Calu3 (cell line): ENCODE measurements around the gene OR51A2. TPM values are rescaled to one million over a fixed set of nuclear protein-coding genes. Genes with fewer than 3 reads are reported as not detected.

Source experiments
- BruUV-seq: library from RNA; stranded (reverse); fragments of 400-500 nt; replicated peaks from 2 replicates; lab custom pipeline; 2021; lab: Mats Ljungman, UMichigan
- CTCF ChIA-PET: fragments of 300-600 bp; sonication (Branson Sonifier 250); formaldehyde crosslinking; loops from one replicate; lab custom pipeline; 2022; ENCODE audit warnings: antibody characterized with exemption; lab: Charles Lee
- DNase-seq: peaks from one replicate; pipeline ENCODE4 v3.0.0; 2022
- H3K27ac Mint-ChIP-seq: one replicate; pipeline ENCODE4 v1.8.0; 2022; ENCODE audit warnings: mixed read lengths; ENCODE audit not compliant: unreplicated experiment
- H3K27me3 Mint-ChIP-seq: one replicate; pipeline ENCODE4 v1.8.0; 2022; ENCODE audit warnings: mixed read lengths; ENCODE audit not compliant: unreplicated experiment
- H3K36me3 Mint-ChIP-seq: one replicate; pipeline ENCODE4 v1.8.0; 2022; ENCODE audit warnings: mild to moderate bottlenecking, moderate library complexity, mixed read lengths; ENCODE audit not compliant: insufficient read depth, unreplicated experiment
- H3K4me1 Mint-ChIP-seq: one replicate; pipeline ENCODE4 v1.8.0; 2022; ENCODE audit warnings: mild to moderate bottlenecking, low read depth, mixed read lengths; ENCODE audit not compliant: unreplicated experiment
- H3K4me3 Mint-ChIP-seq: one replicate; pipeline ENCODE4 v1.8.0; 2022; ENCODE audit warnings: mild to moderate bottlenecking, low read depth, moderate library complexity, mixed read lengths; ENCODE audit not compliant: unreplicated experiment
- H3K9me3 Mint-ChIP-seq: one replicate; pipeline ENCODE4 v1.8.0; 2022; ENCODE audit warnings: low read depth, mixed read lengths; ENCODE audit not compliant: unreplicated experiment
- CTCF ChIP-seq: fragments of 200-600 bp; IDR thresholded peaks from one replicate; pipeline ENCODE4 v1.8.0; 2022; ENCODE audit warnings: antibody characterized with exemption; ENCODE audit not compliant: unreplicated experiment
- intact Hi-C: fragments of 100-400 bp; cut with micrococcal nuclease; formaldehyde crosslinking; loops from one replicate; pipeline ENCODE4 v1.10.0; 2022; ENCODE audit not compliant: unreplicated experiment
- total RNA-seq: library from RNA; stranded (reverse); gene quantifications from 2 replicates; pipeline ENCODE4 v1.2.3, GENCODE V29; 2022

Gene OR51A2
- total RNA-seq, 1 experiment from 2014 or later: not detected

- DNase-seq: no peak
- no peaks in the 10 kb centered on the region for H3K4me1 Mint-ChIP-seq
- peaks cover 16% of the 10 kb centered on the region for H3K27me3 Mint-ChIP-seq
- no peak overlapping the region for H3K27ac Mint-ChIP-seq
- H3K4me3 Mint-ChIP-seq: no peak overlapping the region
- no peak for TF ChIP-seq CTCF
- H3K36me3 Mint-ChIP-seq: no peaks in the 10 kb centered on the region
- BruUV-seq: no TSS peak
- intact Hi-C loops: no loop called here
- H3K9me3 Mint-ChIP-seq: peaks cover 7% of the 10 kb centered on the region
- CTCF ChIA-PET: no interaction called here
Measured at GRCh38 chr11:4936745-4937144, 18.8 kb downstream of the OR51A2 start.

- BruUV-seq: no TSS peak
- CTCF ChIA-PET: no interaction called here
- Mint-ChIP-seq H3K4me1 (no peaks in the 10 kb centered on the region), H3K9me3 (peaks cover 6% of the 10 kb centered on the region), H3K36me3 (no peaks in the 10 kb centered on the region), H3K4me3 (no peak overlapping the region), H3K27me3 (peaks cover 8% of the 10 kb centered on the region), H3K27ac (no peak overlapping the region)
- TF ChIP-seq CTCF: no peak
- DNase-seq: no peak
- intact Hi-C loops: no loop called here
Measured at GRCh38 chr11:4932751-4933150, 22.8 kb downstream of the OR51A2 start.

GRCh38 chr11:4926608-4927007 is 28.9 kb downstream of the OR51A2 start:
- H3K4me3 Mint-ChIP-seq: no peak overlapping the region
- DNase-seq: no peak
- intact Hi-C loops: no loop called here
- H3K36me3 Mint-ChIP-seq: no peaks in the 10 kb centered on the region
- H3K27ac Mint-ChIP-seq: no peak overlapping the region
- no peaks in the 10 kb centered on the region for H3K4me1 Mint-ChIP-seq
- peaks cover 6% of the 10 kb centered on the region for H3K9me3 Mint-ChIP-seq
- CTCF ChIA-PET: no interaction called here
- no peaks in the 10 kb centered on the region for H3K27me3 Mint-ChIP-seq
- no peak for TF ChIP-seq CTCF
- no TSS peak for BruUV-seq

GRCh38 chr11:4924239-4924638 is 31.3 kb downstream of the OR51A2 start, which contains the start of gene OR51G1:
Gene OR51G1, minus strand, starts transcription at chr11:4924339. Its CDS starts 0 bp downstream, at chr11:4924339.
- CTCF ChIA-PET: no interaction called here
- Mint-ChIP-seq H3K4me1 (no peaks in the 10 kb centered on the region), H3K27me3 (no peaks in the 10 kb centered on the region), H3K36me3 (no peaks in the 10 kb centered on the region), H3K27ac (no peak within 1 kb of the TSS), H3K4me3 (no peak within 1 kb of the TSS), H3K9me3 (peaks cover 6% of the 10 kb centered on the region)
- BruUV-seq: no TSS peak
- intact Hi-C loops: no loop called here
- no peak for TF ChIP-seq CTCF
- no peak for DNase-seq
